ENCODE results near the gene C12orf43.

The C12orf43 gene

DNA sequence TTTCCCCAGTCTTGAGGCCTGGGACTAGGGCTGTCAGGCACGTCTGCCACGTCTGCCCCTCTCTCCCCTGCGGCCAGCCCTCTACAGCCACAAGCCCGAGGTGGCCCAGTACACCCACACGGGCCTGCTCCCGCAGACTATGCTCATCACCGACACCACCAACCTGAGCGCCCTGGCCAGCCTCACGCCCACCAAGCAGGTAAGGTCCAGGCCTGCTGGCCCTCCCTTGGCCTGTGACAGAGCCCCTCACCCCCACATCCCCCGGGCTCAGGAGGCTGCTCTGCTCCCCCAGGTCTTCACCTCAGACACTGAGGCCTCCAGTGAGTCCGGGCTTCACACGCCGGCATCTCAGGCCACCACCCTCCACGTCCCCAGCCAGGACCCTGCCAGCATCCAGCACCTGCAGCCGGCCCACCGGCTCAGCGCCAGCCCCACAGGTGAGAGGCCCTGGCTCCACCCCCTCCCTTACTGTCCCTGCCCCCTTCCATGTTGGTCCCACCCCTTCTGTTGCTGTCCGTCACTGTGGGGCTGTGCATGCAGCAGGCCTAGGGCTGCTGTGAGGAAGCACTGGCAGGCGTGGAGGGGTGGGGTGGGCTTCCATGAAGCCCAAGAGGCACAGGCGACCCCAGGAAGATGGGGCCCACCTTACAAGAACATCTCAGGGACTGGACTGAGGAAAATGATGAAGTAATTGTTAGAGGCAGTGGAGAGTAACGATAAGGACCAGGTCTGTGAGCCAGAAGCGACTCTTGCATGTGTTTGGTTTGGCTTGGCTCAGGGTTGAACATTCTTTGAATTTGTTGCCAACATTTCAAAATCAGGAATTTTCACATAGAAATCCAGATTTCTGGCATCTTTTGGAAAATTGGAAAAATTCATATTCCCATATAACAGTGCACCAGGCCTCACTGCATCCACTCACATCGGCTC lies 16.8 kb downstream of the C12orf43 start:
- no peak for DNase-seq

DNA sequence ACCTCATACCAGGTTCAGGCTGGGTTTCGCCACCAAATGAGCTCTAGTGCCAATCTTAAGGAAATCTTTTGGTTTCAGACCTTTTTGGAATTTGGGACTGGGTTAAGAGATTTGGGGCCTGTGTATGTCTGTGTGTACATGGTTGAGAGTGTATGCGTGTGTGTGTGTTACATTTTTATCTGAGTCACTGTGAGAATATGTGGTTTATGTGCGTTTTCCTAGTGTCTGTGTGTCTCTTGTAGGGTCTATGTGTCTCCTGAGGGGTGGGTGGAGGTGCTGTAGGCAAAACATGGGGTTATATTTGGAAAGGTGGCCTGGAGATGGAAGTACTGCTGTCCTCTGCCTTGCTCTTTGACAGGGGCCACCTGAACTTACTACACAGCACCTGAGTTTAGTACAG lies 17.9 kb downstream of the C12orf43 start:
- no peak for DNase-seq

DNA sequence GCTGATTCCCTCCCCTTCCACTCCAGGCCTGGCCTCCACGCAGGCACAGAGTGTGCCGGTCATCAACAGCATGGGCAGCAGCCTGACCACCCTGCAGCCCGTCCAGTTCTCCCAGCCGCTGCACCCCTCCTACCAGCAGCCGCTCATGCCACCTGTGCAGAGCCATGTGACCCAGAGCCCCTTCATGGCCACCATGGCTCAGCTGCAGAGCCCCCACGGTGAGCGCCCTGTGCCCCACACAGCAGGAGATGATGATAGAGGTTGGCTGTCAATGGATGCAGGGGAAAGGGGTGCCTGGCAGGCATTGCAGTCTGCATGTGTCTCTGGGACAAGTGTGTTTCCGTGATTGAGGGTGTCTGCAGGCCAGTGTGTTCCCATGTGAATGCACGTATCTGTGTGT lies 18.8 kb downstream of the C12orf43 start:
- no peak for DNase-seq

DNA sequence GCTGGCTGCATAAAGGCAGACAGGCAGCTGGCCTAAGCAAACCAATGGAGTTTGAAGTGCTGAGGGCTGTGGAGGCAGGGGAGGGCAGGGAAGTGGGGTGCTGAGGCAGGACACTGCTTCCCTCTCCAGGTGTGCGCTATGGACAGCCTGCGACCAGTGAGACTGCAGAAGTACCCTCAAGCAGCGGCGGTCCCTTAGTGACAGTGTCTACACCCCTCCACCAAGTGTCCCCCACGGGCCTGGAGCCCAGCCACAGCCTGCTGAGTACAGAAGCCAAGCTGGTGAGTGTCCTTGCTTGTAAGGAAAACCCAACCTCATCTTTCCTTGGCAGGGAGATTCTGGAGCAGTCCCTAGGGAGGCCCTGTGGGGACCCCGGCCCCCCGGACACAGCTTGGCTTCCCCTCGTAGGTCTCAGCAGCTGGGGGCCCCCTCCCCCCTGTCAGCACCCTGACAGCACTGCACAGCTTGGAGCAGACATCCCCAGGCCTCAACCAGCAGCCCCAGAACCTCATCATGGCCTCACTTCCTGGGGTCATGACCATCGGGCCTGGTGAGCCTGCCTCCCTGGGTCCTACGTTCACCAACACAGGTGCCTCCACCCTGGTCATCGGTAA lies 20.0 kb downstream of the C12orf43 start:
- no peak for DNase-seq

DNA sequence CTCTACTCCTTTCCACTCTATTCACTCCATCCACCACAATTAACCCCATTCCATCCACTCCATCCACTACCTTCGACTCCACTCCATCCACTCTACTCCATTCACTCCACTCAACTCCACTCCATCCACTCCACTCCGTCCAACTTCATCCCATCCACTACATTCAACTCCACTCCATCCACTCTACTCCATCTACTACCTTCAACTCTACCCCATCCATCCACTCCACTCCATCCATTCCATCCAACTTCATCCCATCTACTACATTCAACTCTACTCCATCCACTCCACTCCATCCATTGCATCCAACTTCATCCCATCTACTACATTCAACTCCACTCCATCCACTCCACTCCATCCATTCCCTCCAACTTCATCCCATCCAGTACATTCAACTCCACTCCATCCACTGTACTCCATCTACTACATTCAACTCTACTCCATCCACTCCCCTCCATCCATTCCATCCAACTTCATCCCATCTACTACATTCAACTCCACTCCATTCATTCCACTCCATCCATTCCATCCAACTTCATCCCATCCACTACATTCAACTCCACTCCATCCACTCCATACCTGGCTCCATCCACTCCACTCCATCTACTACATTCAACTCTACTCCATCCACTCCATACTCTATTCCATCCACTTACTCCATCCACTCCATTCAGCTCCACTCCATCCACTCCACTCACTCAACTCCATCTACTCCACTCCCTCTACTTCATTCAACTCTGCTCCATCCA lies 21.5 kb downstream of the C12orf43 start:
- no peak for DNase-seq

DNA sequence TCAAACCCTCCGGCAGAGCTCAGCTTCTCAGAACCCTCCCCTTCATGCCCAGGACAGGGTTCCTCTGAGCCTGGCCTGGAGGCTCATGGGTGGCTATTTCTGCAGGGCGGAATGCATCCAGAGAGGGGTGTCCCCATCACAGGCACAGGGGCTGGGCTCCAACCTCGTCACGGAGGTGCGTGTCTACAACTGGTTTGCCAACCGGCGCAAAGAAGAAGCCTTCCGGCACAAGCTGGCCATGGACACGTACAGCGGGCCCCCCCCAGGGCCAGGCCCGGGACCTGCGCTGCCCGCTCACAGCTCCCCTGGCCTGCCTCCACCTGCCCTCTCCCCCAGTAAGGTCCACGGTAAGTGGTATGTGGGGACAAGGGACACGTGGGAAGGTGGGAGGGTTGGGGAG lies 22.2 kb downstream of the C12orf43 start:
- no peak for DNase-seq

DNA sequence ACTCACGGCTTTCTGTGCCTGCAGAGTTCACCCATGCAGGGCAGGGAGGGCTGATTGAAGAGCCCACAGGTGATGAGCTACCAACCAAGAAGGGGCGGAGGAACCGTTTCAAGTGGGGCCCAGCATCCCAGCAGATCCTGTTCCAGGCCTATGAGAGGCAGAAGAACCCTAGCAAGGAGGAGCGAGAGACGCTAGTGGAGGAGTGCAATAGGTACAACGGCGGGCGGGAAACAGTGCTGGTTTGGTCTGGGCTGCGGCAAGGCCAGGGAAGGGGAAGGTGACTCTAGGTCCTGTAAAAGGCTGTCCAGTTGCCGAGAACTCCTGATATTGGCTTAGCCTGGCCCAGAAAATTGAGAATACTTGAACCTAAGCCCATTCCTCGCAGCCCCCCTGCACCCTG lies 22.8 kb downstream of the C12orf43 start:
- DNase-seq: no peak

DNA sequence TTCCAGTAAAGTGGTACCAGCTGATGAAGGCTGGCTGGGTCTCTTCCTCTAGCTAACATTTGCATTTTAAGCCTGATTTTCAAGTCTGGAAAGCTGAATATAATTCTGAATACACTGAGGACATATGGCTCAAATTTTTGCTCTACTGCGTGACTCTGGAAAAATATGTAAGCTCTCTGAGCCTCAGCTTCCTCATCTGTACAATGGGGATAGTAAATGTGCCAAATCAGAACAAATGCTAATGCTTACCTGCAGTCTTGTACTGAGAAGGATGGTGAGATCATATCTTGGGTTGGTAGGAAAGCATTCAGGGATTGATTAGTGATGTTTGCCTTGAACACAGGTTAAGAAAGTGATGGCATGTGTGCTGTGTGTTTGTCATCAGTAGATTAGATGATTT lies 23.3 kb downstream of the C12orf43 start:
- no peak for DNase-seq

DNA sequence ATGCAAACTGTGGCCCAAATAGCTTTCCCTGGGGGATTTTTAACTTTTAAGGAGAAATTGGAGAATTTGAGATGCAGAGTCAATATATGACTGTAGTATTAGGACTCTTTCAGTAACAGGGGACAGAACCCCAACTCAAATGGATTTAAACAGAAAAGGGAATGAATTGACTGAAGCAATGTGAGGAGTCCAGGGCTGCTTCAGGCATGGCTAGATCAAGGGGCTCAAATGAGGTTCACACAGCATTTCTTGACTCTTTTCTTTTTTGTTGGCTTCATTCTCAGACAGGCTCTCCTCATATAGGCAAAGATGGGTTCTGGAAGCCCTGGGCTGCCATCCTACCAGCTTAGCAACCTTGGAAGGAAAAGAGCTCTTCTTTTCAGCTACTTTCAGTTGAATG lies 24.3 kb downstream of the C12orf43 start:
- no peak for DNase-seq

DNA sequence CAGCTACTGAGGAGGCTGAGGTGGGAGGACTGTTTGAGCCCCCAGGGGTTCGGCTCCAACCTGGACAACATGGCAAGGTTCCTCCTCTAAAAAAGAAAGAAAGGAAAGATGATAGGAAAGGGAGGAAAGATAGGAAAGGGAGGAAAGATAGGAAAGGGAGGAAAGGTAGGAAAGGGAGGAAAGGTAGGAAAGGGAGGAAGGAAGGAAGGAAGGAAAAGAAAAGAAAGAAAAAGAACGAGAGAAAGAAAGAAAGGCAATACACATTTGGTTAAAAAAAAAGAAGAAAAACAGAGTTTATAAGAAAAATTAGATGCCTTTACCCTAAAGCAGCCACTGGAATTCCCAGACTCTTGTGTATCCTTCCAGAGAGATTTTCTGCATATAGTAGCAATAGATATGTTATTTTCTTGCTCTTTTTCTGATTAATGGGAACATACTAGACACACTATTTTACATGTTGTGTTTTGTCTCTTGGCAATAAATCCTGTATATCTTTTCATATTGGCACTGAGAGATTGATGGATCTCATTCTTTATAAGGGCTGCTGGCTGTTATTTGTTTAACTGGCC lies 25.7 kb downstream of the C12orf43 start:
- no peak for DNase-seq

DNA sequence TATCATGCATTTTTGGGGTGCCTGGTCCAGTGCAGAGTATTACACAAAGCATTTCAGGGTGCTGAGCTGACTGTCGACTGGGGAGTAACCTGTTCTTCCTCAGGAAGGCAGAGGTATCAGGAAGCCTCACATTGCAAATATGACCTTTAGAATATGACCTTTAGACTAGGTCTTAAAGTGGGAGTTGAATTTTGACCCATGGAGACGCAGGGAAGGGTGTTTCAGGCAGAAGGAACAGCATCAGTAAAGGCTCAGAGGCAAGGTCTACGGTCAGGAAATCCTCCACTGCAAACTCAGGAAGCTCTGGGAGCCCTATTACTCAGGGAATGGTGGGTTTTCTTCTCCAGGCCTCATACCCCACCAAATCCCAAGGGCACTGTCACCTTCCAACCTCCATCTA lies 26.6 kb downstream of the C12orf43 start:
- DNase-seq: no peak

DNA sequence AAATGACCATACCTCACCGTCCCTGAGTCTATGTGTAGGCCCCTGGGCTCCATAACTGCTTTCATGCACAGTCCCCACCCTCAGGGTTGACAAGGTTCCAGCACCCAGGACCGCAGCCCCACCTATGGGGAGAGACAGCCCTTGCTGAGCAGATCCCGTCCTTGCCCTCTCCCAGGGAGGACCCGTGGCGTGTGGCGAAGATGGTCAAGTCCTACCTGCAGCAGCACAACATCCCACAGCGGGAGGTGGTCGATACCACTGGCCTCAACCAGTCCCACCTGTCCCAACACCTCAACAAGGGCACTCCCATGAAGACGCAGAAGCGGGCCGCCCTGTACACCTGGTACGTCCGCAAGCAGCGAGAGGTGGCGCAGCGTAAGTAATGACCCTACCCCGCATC lies 27.6 kb downstream of the C12orf43 start:
- no peak for DNase-seq

DNA sequence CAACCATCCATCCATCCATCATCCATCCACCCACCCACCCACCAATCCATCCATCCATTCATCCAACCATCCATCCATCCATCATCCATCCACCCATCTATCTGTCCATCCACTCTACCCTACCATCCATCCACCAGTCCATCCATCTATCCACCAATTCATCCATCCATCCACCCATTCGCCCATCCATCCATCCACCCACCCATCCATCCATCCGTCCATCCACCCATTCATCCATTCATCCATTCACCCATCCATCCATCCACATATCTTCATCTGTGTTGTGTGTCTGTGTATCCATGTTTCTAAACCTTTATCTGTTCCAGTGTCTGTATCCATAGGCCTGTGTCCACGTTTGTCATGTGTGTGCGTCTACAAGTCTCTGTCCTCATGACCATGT lies 28.1 kb downstream of the C12orf43 start:
- no peak for DNase-seq

DNA sequence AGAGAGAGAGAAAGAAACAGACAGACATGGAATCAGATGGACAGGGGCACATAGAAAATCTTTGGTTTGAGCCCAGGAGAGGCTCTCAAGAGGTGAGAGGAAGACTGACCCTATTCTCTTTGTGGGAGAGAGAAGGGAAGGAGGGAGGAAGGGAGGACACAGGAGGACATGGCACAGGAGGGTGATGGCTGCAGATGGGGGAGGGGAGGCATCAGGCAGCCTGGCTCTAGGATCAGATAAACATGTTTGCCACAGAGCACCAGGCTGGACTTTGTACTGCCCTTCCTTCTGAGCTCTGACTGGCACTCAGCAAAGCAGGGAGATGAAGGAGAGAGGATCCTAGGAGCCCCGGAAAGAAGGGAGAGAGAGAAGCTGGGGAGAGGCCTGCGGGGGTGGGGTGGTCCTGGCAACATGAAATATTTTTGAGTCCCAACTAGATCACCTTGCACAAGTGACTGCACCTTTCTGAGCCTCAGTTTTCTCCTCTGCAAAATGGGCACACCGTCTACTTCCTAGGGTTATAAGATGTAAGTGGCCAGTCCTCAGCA lies 31.9 kb downstream of the C12orf43 start:
- no peak for DNase-seq

DNA sequence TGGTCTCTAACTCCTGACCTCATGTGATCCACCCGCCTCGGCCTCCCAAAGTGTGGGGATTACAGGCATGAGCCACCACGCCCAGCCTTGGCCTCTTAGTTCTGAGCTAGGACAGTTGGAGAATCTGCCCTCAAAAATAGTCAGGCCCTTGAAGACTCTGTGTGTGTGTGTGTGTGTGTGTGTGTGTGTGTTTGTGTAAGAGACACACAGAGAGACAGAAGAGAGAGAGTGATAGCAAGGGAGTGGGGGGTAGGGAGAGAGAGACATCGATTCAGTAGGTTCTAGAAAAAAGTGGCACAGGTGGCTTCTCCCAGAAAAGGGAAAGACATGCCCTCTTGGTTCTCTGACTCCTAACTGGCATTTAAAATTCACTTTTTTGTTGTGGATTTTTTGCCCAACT lies 32.5 kb downstream of the C12orf43 start:
- DNase-seq: no peak

DNA sequence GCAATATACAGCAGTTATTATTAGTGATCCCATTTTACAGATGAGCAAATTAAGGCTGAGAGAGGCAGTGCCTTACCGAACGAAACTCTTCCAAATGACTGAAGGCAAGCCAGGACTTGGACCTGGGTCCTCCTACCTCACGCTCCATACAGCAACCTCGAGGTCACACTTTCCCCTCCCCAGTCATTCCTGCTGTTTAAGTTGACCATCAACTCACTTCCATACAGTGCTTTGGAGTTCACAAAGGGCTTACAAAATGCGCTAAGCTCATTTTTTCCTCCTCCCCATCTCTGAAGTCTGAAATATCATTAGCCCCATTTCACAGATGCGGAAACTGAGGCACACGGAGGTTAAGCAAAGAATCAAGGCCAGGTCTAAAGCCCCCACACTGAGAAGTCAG lies 33.6 kb downstream of the C12orf43 start:
- DNase-seq: no peak

DNA sequence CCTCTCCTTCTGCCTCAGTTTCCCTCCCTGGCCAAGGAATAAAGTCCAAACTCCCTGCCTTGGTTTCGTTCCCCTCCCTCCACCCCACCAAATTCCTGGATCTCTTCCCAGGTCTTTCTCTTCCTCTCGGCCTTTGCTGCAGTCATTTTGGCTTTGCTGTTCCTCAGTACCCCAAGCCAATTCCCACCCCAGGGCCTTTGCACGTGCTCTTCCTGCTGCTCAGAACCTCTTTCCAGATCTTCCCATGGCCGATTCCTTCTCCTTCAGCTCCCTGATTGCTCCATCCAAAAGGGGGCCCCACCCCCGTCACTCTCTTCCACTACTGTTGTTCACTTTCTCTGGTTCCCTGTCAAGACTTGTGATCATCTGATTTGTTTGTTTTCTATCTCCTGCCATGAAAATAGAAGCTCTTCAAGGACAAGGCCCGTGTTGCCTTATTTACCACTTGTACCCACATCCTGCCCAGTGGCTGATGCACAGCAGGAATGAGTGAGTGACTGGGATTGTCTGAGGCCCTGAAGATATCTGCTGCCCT lies 34.8 kb downstream of the C12orf43 start:
- no peak for DNase-seq

DNA sequence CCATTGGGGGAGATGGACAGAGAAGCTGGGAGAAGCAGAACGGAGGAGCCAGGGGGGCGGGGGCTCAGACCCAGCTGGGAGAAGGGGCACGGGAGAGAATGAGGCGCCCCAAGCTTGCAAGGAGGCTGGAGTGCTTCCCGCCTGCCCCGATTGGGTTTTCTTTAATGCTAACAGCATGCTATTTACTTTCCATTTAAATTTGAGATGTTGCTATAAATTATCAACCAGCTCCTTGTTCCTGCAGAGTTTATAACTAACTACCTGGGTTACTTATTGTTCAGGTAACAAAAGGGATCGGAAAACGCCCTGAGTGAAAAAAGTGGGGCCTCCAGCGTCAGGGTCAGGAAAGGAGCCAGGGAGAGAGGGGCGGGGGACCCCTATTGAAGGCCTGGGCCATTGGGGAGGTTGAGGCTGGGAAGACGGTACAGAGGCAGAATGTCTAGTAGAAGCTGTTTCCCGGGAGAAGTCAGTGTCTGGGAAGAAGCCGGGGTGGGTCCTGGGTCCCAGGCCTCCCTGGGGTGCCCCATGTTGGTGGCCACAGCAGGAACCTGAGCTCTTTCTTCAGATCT lies 35.4 kb downstream of the C12orf43 start:
- DNase-seq: no peak

DNA sequence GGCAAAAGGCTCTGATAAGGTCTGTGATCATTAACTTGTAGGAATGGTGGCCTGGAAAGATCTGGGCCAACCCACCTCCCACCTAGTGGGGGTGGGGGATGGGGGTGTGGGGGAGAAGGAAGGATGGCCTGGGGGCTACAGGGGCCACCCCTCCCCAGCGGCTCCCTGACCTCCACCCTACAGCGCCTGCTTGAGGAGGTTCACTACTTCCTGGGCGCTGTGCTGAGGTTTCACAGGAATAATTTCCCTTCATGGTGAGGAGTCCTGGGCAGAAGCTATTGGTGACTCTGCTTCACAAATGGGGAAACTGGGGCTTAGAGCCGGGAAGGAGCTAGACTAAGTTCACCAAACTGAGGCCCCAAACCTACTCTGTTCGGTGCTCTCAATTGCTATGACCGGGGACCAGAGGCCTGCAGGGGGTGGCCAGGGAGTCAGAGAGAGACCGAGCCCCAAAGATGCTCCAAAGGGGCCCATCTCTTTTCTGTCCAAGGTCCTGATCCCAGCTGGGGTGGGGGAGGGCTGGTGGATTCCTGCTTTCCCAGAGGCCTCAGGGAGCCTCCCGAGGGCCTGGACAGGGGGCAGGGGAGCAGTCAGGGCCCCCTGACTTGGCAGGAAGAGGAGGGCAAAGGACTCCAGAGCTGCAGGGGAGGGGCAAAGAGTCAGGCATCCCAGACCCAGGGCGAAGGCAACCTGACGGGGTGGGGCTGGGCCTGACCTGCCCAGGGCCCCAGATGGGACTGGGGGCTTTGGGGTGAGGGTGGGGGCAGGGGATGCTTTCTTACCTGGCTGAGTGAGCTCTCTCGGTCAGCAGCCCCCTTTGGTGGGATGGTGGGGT lies 36.2 kb downstream of the C12orf43 start:
- DNase-seq: no peak

DNA sequence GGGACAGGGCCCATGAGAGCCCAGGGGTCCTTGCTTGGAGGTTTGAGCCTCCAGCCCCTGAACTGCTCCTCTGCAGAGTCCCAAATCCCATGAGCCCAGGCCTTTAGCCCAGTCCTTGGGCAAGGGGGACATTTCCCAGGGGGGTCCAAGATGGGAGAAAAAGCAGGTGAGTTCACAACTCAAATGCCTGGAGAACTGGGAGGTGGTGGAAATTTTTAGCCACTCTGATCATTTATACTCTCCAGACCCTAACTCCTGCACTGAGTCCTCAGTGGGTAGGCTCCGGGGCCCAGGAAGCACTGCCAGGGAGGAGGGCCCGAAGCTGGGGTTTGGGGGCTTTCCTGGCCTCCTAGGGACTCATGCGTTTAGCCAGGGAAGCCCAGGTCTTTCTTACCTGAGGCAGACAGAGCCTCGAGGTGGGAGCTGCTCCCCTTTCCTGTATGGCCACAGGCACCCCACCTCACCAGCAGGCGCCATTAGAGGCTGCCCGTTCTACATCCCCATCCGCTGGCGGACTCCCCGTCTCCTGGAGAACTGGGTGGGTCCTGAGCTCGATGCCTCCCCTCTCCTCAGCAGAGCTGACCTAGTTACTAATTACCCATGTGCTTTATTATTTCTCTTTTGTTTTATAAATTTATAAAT lies 36.9 kb downstream of the C12orf43 start:
- DNase-seq: no peak

All from C1 segment of cervical spinal cord (tissue), 14 donors.